GM21723 (cell line): ENCODE measurements around the gene CAMP.
A peak's percentile ranks its signal among the peaks of the same experiment; 100 is the strongest.
"Not testable (repeated sequence)": the region's sequence is repeated elsewhere in the genome, so short reads cannot be mapped to it uniquely, and the experiment has no call there.

Experiments used
- ATAC-seq: cut with Tn5 transposase; IDR thresholded peaks from one replicate; pipeline ENCODE4 v1.9.1; 2021; ENCODE audit warnings: mild to moderate bottlenecking, moderate library complexity; ENCODE audit not compliant: unreplicated experiment

The CAMP gene

DNA sequence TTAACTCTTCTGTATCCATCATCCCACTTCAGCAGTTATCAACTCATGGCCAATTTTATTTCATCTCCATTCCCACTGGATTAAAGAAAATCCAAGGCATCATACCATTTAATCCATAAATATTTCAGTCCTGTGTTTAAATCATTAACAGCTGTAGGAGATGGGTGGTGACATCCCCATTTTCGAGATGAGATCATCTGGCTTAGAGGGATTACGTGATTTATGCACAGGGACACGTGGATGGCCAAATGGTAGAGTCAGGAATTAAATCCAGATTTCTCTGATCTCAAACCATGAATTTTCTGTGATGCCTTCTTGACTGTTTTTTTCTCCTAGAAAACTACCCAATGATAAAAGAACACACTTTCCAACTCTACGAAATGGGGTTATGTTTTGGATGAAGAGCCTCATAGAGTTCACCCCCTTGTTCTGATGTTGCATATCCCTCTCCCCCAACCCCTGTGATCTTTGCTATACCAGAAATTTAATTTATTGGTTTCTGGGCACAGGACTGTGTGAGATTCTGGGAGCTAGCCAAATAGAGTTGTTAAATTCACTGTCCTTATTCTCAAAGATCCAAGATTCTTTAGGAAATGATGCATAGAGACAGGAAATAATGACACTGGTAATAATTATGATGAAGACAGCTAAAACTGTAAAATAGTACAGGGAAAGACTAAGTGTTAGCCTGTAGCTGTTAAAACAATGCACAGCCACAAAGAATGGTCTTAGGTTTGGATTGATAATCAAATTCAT is 25.0 kb downstream of the CAMP start:
- no peak for ATAC-seq

DNA sequence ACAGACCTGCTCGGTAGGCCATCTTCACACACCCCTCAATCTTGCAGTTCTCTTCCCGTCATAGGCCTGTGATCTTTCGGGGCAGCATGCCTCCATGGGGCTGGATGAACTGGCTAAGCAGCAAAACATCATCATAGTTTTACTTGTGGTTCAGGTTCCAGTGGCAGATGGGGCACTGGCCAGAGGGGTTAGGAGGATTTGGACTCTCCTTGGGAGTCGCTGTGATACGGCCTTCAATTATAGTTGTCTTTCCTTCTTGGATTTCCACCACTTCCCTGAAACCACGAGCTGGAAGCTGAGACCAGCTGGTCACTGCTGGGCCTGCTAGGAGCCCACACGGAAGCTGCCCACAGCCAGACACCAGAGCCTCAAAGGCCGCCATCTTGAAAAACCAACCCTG is 33.3 kb downstream of the CAMP start:
- no peak for ATAC-seq

DNA sequence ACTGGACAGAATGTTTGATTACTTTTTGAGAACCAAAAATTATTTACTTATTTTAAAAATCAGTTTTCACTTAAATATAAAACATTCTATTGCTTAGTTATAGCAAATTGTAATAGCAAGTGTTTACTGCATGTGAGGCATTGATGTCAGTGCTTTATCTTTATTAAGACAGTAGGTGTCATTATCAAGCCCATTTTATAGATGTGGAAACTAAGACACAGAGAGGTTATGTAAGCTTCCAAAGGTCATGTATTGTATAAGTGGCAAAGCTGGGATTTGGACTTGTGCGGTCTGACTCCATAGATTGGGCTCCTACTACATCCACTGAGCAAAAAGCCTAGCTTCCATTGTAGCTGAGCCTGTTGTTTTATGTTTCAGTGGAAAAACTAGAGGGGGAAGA is 35.2 kb downstream of the CAMP start:
- ATAC-seq = no peak

DNA sequence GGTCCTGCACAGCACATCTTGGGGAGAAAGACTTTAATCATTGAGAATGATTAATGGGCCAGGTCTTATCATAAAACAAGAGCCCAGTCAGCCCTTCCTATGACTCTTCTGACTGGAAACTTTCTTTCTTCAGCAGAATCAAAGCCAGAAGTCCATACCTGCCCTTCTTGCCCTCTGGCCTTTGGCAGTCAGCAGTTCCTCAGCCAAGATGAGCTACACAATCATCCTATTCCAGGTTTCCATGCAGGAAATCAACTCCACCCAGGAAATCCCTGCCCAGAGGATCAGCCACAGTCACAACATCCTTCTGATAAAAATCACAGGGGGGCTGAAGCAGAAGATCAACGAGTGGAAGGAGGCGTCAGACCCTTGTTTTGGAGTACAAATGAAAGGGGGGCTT is 44.5 kb downstream of the CAMP start:
- ATAC-seq = no peak

DNA sequence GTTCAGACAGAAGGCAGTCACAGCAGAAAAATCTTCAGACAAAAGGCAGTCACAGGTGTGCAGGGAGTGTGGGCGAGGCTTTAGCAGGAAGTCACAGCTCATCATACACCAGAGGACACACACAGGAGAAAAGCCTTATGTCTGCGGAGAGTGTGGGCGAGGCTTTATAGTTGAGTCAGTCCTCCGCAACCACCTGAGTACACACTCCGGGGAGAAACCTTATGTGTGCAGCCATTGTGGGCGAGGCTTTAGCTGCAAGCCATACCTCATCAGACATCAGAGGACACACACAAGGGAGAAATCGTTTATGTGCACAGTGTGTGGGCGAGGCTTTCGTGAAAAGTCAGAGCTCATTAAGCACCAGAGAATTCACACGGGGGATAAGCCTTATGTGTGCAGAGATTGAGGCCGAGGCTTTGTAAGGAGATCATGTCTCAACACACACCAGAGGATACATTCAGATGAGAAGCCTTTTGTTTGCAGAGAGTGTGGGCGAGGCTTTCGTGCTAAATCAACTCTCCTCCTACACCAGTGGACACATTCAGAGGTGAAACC is 45.2 kb downstream of the CAMP start:
- ATAC-seq = peak; percentile 65

DNA sequence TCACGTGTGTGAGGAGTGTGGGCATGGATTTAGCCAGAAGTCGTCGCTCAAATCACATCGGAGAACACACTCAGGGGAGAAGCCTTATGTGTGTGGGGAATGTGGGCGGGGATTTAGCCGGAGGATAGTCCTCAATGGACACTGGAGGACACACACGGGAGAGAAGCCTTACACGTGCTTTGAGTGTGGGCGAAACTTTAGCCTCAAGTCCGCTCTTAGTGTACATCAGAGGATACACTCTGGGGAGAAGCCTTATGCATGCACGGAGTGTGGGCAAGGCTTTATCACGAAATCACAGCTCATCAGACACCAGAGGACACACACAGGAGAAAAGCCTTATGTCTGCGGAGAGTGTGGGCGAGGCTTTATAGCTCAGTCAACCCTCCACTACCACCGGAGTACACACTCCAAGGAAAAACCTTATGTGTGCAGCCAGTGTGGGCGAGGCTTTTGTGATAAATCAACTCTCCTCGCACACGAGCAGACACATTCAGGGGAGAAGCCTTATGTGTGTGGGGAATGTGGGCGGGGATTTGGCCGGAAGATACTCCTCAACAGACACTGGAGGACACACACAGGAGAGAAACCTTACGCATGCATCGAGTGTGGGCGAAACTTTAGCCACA is 45.8 kb downstream of the CAMP start:
- ATAC-seq = no peak

DNA sequence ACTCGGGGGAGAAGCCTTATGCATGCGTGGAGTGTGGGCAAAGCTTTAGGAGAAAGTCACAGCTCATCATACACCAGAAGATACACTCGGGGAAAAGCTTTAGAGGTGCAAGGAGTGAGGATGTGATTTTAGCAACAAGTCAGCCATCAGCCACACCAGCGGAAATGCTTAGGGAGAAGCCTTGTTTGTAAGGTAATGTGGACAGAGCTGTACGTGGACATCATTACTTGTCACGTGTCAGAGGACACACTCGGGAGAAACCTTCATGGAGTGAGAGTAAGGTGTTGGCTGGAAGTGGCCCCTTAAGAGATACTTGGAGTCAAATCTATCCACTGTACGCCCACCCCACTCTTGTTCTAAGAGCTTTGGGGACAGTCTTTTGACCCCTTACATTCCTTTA is 46.3 kb downstream of the CAMP start:
- no peak for ATAC-seq

DNA sequence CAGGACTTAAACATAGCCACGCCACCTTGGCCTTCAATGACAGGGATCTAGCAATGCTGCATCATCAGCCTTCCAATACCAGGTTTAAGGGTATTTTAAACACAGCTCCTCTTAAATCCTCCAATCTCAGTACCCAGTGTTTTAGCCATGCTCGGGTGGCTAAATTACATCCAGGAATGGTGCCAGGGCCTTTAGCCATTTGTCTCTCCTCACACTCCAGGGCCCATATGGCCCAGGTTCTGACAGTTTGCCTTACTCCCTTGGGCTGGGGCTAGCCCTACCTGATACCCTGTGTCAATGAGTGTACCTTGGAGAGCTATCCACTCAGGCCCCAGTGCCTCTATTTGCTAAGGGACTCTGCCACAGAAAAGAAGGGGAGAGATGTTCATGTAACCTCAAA is 47.0 kb downstream of the CAMP start:
- ATAC-seq = no peak

DNA sequence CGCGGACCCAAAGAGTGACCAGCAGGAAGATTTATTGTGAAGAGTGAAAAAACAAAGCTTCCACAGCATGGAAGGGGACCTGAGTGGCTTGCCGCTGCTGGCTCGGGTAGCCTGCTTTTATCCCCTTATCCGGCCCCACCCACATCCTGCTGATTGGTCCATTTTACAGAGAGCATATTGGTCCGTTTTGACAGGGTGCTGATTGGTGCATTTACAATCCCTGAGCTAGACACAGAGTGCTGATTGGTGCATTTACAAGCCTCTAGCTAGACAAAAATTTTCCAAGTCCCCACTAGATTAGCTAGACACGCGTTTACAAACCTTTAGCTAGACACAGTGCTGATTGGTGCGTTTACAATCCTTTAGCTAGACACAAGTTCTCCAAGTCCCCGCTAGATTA is 47.9 kb downstream of the CAMP start:
- ATAC-seq = not testable (repeated sequence)

DNA sequence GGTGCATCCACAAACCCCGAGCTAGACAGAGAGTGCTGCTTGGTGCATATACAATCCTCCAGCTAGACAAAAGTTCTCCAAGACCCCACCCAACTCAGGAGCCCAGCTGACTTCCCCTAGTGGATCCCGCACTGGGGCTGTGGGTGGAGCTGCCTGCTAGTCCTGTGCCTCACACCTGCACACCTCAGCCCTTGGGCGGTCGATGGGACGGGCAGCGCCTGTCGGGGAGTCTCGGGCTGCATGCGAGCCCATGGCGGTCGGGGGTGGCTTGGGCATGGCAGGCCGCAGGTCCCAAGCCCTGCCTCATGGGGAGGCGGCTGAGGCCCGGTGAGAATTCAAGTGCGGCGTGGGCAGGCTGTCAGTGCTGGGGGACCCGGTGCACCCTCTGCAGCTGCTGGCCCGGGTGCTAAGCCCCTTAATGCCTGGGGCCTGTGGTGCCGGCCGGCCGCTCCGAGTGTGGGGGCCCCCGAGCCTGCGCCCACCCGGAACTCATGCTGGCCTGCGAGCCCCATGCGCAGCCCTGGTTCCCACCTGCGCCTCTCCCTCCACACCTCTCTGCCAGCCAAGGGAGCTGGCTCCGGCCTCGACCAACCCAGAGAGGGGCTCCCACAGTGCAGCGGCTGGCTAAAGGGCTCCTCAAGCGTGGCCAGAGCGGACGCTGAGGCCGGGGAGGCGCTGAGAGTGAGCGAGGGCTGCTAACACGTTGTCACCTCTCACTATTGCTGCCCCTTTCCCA is 48.6 kb downstream of the CAMP start:
- ATAC-seq = no peak

DNA sequence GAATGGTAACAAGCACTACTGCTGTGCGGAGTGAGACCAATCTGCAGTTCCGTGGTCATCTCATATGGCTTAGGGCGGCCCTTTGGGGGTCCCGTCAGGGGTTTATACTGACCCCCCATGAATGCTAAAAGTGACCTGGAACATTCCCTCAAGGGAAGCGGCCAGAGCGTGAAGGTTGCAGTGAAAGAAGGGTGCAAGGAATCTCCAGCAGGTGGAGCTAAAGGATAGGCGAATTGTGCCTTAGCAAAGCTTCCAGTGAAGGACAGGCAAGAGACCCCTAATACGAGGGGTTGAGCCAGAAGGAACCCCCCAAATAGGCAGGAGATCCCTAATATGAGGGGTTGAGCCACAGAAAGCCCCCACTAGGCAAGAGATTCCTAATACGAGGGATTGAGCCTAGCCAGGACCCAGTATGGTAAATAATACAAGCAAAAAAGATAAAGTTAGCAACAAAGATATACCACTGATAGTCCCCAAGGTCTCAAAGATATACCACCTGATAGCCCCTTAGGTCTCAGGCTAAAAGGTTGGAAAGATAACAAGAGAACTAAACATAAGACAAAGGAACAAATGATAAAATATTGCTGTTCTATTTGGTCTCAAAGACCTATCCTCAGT is 50.4 kb downstream of the CAMP start:
- no peak for ATAC-seq

DNA sequence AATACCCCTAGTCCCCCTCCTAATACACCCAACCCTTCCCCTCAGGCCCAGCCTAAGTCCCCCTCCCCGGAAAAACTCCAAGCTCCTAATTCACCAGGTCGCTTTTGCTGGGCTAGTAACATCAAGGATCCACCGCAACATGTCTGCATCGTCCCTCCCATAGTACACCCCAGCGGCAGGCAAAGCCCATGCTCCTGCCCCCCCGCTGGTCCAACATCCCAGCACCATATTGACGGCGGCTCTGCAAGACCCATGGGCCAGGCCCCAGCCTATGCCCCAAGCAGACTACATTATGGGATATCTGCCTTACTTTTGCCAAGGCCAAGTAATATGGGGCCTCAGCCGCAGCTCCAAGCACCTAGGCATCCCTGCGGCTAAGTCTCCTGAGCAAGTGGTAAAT is 51.2 kb downstream of the CAMP start:
- ATAC-seq = no peak
